HepG2 (cell line): ENCODE data around the gene RUSF1. TPM values are rescaled to one million over a fixed set of nuclear protein-coding genes. Genes with fewer than 3 reads are reported as not detected.

Source experiments
- GATA4 ChIP-seq: sonication (generic); IDR thresholded peaks from 2 replicates; pipeline ENCODE4 v1.6.1; 2016; ENCODE audit warnings: antibody characterized with exemption, low read depth, borderline replicate concordance
- KDM2A ChIP-seq: sonication (generic); formaldehyde crosslinking; IDR thresholded peaks from 2 replicates; pipeline ENCODE4 v1.4.0; 2020; ENCODE audit warnings: low read depth, missing genetic modification reagents, borderline replicate concordance
- LCORL ChIP-seq, 2 experiments: fragments of 450-650 bp in 1 of 2; sonication (generic) in 1 of 2; formaldehyde crosslinking in 1 of 2; IDR thresholded peaks; 2 replicates each; pipeline versions ENCODE4 v1.5.0 to v1.6.1; 2017 to 2020; ENCODE audit warnings: antibody characterized with exemption in 1 of 2, missing genetic modification reagents in 1 of 2
- MAF1 ChIP-seq: sonication (generic); formaldehyde crosslinking; IDR thresholded peaks from 2 replicates; pipeline ENCODE4 v1.5.0; 2020; ENCODE audit warnings: missing genetic modification reagents, borderline replicate concordance
- POLR2A ChIP-seq, 2 experiments: IDR thresholded peaks; 2 replicates each; pipeline ENCODE4 v1.6.1; 2011; ENCODE audit warnings: low read depth in 2 of 2, low read length in 2 of 2, mild to moderate bottlenecking in 1 of 2, moderate library complexity in 1 of 2; ENCODE audit not compliant: insufficient read depth in 1 of 2
- ZNF558 ChIP-seq: sonication (generic); formaldehyde crosslinking; IDR thresholded peaks from 2 replicates; pipeline ENCODE4 v1.9.0; 2022; ENCODE audit warnings: mild to moderate bottlenecking, missing genetic modification reagents, borderline replicate concordance
- ZNF660 ChIP-seq: sonication (generic); formaldehyde crosslinking; IDR thresholded peaks from 2 replicates; pipeline ENCODE4 v1.5.1; 2020; ENCODE audit warnings: mild to moderate bottlenecking, low read depth, missing genetic modification reagents, borderline replicate concordance
- ZNF746 ChIP-seq: sonication (generic); formaldehyde crosslinking; IDR thresholded peaks from 2 replicates; pipeline ENCODE4 v1.8.0; 2022; ENCODE audit warnings: mild to moderate bottlenecking, missing genetic modification reagents
- ZSCAN25 ChIP-seq: sonication (generic); formaldehyde crosslinking; IDR thresholded peaks from 2 replicates; pipeline ENCODE4 v1.8.0; 2022; ENCODE audit warnings: mild to moderate bottlenecking, missing genetic modification reagents
- polyA plus RNA-seq, 8 experiments: library from polyadenylated mRNA; depleted of rRNA in 3 of 8; stranded (reverse) in 7 of 8; unstranded in 1 of 8; fragments of >200 nt; fragmentation: Illumina TruSeq in 4 of 8; extraction: Trizol in 4 of 8; gene quantifications; 2 replicates each; pipeline versions ENCODE4 v1.2.1 to v1.2.3, GENCODE V29; 2011 to 2016; ENCODE audit warnings: low read depth in 4 of 8, missing spikeins in 1 of 8, mixed read lengths in 1 of 8; ENCODE audit not compliant: insufficient read depth in 1 of 8
- total RNA-seq, 5 experiments: library from RNA; depleted of rRNA; stranded (reverse); fragments of >200 nt; fragmentation: Illumina TruSeq; extraction: Trizol; gene quantifications; 2 replicates each; pipeline ENCODE4 v1.2.3, GENCODE V29; 2016; ENCODE audit warnings: low read depth in 1 of 5
- TF ChIP-seq, protein P1 (sequence below): sonication (generic); formaldehyde crosslinking; IDR thresholded peaks from 2 replicates; pipeline ENCODE4 v1.4.0; 2020; ENCODE audit warnings: missing genetic modification reagents, borderline replicate concordance
- TF ChIP-seq, protein P2 (sequence below): sonication (generic); formaldehyde crosslinking; IDR thresholded peaks from 2 replicates; pipeline ENCODE4 v1.5.0; 2020; ENCODE audit warnings: mild to moderate bottlenecking, missing genetic modification reagents
- TF ChIP-seq, protein P3 (sequence below): sonication (generic); formaldehyde crosslinking; IDR thresholded peaks from 2 replicates; pipeline ENCODE4 v1.5.0; 2020; ENCODE audit warnings: mild to moderate bottlenecking, missing genetic modification reagents, borderline replicate concordance

RUSF1 gene
- total and polyA plus RNA-seq, 2 of the 13 experiments (the other 11 are each of a cell fraction or from before 2014, with no cell fraction given): 40.8 to 50.2 TPM

DNA sequence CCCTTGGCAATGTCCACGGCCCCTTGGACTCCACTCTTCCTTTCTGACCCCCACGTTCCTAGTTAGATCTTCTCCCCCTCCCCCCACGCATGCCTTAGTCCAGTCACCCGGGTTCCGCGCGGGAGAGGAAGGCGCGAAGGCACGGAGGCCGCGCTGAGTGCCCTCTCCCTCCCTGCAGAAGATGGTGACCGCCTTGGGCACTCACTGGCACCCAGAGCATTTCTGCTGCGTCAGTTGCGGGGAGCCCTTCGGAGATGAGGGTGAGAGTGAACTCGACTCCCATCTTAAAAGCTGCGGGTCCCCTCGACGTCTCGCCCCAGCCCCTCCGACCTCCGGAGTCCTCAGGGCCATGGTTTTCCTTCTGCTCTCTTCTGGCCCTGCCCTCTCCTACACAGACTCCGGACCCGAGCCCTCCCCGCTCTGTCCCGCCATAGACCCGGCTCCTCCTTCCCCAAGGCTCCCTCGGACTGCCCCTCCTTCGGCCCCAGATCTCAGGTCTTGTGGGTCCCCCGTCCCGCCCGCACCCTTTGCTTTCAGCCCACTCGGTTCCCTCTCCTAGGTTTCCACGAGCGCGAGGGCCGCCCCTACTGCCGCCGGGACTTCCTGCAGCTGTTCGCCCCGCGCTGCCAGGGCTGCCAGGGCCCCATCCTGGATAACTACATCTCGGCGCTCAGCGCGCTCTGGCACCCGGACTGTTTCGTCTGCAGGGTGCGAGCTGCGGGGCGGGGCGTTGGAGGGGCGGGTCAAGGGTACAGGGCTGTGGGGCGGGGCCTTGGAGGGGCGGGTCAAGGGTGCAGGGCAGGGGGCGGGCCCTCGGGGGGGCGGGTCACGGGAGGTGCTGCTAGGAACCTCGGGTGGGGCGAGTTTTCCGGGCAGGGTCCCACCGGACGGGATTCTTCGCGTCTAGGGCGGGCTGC, 31.6 kb downstream of the RUSF1 start (continued):
- TF ChIP-seq LCORL (IDR thresholded peaks at IDR 0.05) (no peak), LCORL (CRISPR knock-in tag; IDR thresholded peaks at IDR 0.05) (no peak), MAF1 (CRISPR knock-in tag) (no peak), KDM2A (CRISPR knock-in tag) (peak; percentile 40; the same call in 1 of the 2 replicates), ZNF558 (CRISPR knock-in tag) (0 out of 2 replicates have a peak, but pooled peaks have one; percentile 20), ZSCAN25 (CRISPR knock-in tag) (no peak), ZNF660 (CRISPR knock-in tag) (0 out of 2 replicates have a peak, but pooled peaks have one; percentile 47), ZNF746 (CRISPR knock-in tag) (0 out of 2 replicates have a peak, but pooled peaks have one; percentile 9), POLR2A (IDR thresholded peaks at IDR 0.05; ENCODE audit: insufficient read depth in 1 of 2, low read depth in 2 of 2, low read length in 2 of 2) (peak; percentile 8 to 72; a peak in 2 of 4 replicates), GATA4 (peak; percentile 54; the same call in 1 of the 2 replicates)
- TF ChIP-seq, protein P1, sequence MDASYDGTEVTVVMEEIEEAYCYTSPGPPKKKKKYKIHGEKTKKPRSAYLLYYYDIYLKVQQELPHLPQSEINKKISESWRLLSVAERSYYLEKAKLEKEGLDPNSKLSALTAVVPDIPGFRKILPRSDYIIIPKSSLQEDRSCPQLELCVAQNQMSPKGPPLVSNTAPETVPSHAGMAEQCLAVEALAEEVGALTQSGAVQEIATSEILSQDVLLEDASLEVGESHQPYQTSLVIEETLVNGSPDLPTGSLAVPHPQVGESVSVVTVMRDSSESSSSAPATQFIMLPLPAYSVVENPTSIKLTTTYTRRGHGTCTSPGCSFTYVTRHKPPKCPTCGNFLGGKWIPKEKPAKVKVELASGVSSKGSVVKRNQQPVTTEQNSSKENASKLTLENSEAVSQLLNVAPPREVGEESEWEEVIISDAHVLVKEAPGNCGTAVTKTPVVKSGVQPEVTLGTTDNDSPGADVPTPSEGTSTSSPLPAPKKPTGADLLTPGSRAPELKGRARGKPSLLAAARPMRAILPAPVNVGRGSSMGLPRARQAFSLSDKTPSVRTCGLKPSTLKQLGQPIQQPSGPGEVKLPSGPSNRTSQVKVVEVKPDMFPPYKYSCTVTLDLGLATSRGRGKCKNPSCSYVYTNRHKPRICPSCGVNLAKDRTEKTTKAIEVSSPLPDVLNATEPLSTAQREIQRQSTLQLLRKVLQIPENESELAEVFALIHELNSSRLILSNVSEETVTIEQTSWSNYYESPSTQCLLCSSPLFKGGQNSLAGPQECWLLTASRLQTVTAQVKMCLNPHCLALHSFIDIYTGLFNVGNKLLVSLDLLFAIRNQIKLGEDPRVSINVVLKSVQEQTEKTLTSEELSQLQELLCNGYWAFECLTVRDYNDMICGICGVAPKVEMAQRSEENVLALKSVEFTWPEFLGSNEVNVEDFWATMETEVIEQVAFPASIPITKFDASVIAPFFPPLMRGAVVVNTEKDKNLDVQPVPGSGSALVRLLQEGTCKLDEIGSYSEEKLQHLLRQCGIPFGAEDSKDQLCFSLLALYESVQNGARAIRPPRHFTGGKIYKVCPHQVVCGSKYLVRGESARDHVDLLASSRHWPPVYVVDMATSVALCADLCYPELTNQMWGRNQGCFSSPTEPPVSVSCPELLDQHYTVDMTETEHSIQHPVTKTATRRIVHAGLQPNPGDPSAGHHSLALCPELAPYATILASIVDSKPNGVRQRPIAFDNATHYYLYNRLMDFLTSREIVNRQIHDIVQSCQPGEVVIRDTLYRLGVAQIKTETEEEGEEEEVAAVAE: 0 out of 2 replicates have a peak, but pooled peaks have one; percentile 2
- TF ChIP-seq, protein P2, sequence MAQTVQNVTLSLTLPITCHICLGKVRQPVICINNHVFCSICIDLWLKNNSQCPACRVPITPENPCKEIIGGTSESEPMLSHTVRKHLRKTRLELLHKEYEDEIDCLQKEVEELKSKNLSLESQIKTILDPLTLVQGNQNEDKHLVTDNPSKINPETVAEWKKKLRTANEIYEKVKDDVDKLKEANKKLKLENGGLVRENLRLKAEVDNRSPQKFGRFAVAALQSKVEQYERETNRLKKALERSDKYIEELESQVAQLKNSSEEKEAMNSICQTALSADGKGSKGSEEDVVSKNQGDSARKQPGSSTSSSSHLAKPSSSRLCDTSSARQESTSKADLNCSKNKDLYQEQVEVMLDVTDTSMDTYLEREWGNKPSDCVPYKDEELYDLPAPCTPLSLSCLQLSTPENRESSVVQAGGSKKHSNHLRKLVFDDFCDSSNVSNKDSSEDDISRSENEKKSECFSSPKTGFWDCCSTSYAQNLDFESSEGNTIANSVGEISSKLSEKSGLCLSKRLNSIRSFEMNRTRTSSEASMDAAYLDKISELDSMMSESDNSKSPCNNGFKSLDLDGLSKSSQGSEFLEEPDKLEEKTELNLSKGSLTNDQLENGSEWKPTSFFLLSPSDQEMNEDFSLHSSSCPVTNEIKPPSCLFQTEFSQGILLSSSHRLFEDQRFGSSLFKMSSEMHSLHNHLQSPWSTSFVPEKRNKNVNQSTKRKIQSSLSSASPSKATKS (CRISPR knock-in tag): no peak
- TF ChIP-seq, protein P3, sequence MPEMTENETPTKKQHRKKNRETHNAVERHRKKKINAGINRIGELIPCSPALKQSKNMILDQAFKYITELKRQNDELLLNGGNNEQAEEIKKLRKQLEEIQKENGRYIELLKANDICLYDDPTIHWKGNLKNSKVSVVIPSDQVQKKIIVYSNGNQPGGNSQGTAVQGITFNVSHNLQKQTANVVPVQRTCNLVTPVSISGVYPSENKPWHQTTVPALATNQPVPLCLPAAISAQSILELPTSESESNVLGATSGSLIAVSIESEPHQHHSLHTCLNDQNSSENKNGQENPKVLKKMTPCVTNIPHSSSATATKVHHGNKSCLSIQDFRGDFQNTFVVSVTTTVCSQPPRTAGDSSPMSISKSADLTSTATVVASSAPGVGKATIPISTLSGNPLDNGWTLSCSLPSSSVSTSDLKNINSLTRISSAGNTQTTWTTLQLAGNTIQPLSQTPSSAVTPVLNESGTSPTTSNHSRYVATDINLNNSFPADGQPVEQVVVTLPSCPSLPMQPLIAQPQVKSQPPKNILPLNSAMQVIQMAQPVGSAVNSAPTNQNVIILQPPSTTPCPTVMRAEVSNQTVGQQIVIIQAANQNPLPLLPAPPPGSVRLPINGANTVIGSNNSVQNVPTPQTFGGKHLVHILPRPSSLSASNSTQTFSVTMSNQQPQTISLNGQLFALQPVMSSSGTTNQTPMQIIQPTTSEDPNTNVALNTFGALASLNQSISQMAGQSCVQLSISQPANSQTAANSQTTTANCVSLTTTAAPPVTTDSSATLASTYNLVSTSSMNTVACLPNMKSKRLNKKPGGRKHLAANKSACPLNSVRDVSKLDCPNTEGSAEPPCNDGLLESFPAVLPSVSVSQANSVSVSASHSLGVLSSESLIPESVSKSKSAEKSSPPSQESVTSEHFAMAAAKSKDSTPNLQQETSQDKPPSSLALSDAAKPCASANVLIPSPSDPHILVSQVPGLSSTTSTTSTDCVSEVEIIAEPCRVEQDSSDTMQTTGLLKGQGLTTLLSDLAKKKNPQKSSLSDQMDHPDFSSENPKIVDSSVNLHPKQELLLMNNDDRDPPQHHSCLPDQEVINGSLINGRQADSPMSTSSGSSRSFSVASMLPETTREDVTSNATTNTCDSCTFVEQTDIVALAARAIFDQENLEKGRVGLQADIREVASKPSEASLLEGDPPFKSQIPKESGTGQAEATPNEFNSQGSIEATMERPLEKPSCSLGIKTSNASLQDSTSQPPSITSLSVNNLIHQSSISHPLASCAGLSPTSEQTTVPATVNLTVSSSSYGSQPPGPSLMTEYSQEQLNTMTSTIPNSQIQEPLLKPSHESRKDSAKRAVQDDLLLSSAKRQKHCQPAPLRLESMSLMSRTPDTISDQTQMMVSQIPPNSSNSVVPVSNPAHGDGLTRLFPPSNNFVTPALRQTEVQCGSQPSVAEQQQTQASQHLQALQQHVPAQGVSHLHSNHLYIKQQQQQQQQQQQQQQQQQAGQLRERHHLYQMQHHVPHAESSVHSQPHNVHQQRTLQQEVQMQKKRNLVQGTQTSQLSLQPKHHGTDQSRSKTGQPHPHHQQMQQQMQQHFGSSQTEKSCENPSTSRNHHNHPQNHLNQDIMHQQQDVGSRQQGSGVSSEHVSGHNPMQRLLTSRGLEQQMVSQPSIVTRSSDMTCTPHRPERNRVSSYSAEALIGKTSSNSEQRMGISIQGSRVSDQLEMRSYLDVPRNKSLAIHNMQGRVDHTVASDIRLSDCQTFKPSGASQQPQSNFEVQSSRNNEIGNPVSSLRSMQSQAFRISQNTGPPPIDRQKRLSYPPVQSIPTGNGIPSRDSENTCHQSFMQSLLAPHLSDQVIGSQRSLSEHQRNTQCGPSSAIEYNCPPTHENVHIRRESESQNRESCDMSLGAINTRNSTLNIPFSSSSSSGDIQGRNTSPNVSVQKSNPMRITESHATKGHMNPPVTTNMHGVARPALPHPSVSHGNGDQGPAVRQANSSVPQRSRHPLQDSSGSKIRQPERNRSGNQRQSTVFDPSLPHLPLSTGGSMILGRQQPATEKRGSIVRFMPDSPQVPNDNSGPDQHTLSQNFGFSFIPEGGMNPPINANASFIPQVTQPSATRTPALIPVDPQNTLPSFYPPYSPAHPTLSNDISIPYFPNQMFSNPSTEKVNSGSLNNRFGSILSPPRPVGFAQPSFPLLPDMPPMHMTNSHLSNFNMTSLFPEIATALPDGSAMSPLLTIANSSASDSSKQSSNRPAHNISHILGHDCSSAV (CRISPR knock-in tag): no peak
